SK-N-SH treated with all-trans-retinoic acid at 6 μM for 48 hours (cell line): ENCODE data around the gene CCNH.

Experiments
- PPARA ChIP-seq: fragments of 250-450 bp; sonication (Bioruptor Pico); IDR thresholded peaks from 2 replicates; pipeline ENCODE4 v1.5.0; 2020; ENCODE audit warnings: mild to moderate bottlenecking, borderline replicate concordance
- TOX ChIP-seq: fragments of 250-450 bp; sonication (Bioruptor Pico); IDR thresholded peaks from 2 replicates; pipeline ENCODE4 v1.8.0; 2021; ENCODE audit warnings: mild to moderate bottlenecking, moderate library complexity, borderline replicate concordance
- TSHZ2 ChIP-seq: fragments of 250-450 bp; sonication (Bioruptor Pico); IDR thresholded peaks from 2 replicates; pipeline ENCODE4 v1.5.0; 2020; ENCODE audit warnings: mild to moderate bottlenecking, moderate library complexity
- ZC3H10 ChIP-seq: fragments of 250-450 bp; sonication (Bioruptor Pico); IDR thresholded peaks from 2 replicates; pipeline ENCODE4 v1.5.1; 2021; ENCODE audit warnings: mild to moderate bottlenecking, moderate library complexity
- ZFP3 ChIP-seq: fragments of 250-450 bp; sonication (Bioruptor Pico); IDR thresholded peaks from 2 replicates; pipeline ENCODE4 v1.5.0; 2020; ENCODE audit warnings: mild to moderate bottlenecking, moderate library complexity

DNA sequence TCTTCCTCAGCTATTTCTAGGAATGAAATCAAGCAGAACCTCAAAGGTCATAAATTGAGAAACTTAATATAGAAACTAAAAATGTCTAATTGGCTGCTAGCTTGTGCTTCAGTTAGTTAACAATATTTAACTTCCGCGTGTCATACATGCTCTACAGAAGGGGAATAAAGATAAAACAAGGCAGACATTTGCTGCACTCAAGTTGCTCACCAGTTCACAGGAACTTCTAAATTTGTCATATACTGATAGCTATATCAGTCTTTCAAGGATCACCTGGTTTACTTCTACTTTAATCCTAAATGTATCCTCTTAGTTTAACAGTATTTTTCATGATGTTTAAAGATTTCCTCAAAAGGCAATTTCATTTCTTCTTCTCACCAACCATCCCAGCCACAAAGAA lies 8.4 kb downstream of the CCNH start:
- TF ChIP-seq PPARA (CRISPR knock-in tag), result no peak
- no peak for TF ChIP-seq ZC3H10
- TF ChIP-seq TOX (CRISPR knock-in tag), result no peak
- TF ChIP-seq ZFP3 (CRISPR knock-in tag), result no peak
- TF ChIP-seq TSHZ2 (CRISPR knock-in tag), result no peak
